Hepatocyte (in vitro differentiated cells): ENCODE results near the gene RAB4B. TPM values are rescaled to one million over a fixed set of nuclear protein-coding genes. Genes with fewer than 3 reads are reported as not detected.
"Not testable (repeated sequence)": the region's sequence is repeated elsewhere in the genome, so short reads cannot be mapped to it uniquely, and the experiment has no call there.

ENCODE experiments used
- DNase-seq: peaks from one replicate; pipeline ENCODE4 v3.0.0-alpha.2; 2016; ENCODE audit warnings: low spot score
- H2AFZ ChIP-seq: fragments of 200-600 bp; sonication (generic); 2 replicates; pipeline ENCODE4 v1.6.0; 2016; ENCODE audit warnings: antibody characterized with exemption, mild to moderate bottlenecking
- H3K27ac ChIP-seq: fragments of 200-600 bp; sonication (generic); 2 replicates; pipeline ENCODE4 v1.5.1; 2016; ENCODE audit warnings: mild to moderate bottlenecking
- H3K27me3 ChIP-seq: fragments of 200-600 bp; sonication (generic); 2 replicates; pipeline ENCODE4 v1.6.1; 2016
- H3K36me3 ChIP-seq: fragments of 200-600 bp; sonication (generic); replicated peaks from 2 replicates; pipeline ENCODE4 v1.5.1; 2016; ENCODE audit warnings: low read depth; ENCODE audit not compliant: insufficient read depth
- H3K4me1 ChIP-seq: fragments of 200-600 bp; sonication (generic); 2 replicates; pipeline ENCODE4 v1.5.1; 2016; ENCODE audit warnings: mild to moderate bottlenecking, moderate library complexity; ENCODE audit not compliant: insufficient read depth
- H3K4me2 ChIP-seq: fragments of 200-600 bp; sonication (generic); 2 replicates; pipeline ENCODE4 v1.6.0; 2016
- H3K4me3 ChIP-seq: fragments of 200-600 bp; sonication (generic); 2 replicates; pipeline ENCODE4 v1.5.1; 2016; ENCODE audit warnings: mild to moderate bottlenecking
- H3K79me2 ChIP-seq: fragments of 200-600 bp; sonication (generic); 2 replicates; pipeline ENCODE4 v1.6.0; 2017; ENCODE audit warnings: mild to moderate bottlenecking
- H3K9me2 ChIP-seq: fragments of 200-600 bp; sonication (generic); replicated peaks from 2 replicates; pipeline ENCODE4 v1.6.0; 2017; ENCODE audit warnings: mild to moderate bottlenecking; ENCODE audit not compliant: insufficient read depth
- H3K9me3 ChIP-seq: fragments of 200-600 bp; sonication (generic); 2 replicates; pipeline ENCODE4 v1.5.1; 2016; ENCODE audit warnings: low read depth, mild to moderate bottlenecking
- H4K20me1 ChIP-seq: fragments of 200-600 bp; sonication (generic); 2 replicates; pipeline ENCODE4 v1.6.0; 2016; ENCODE audit warnings: mild to moderate bottlenecking; ENCODE audit not compliant: insufficient read depth, poor library complexity, severe bottlenecking
- CTCF ChIP-seq: fragments of 200-600 bp; sonication (generic); IDR thresholded peaks from 2 replicates; pipeline ENCODE4 v1.5.1; 2016; ENCODE audit warnings: antibody characterized with exemption, mild to moderate bottlenecking; ENCODE audit not compliant: poor library complexity
- EZH2 ChIP-seq: fragments of 200-600 bp; sonication (generic); IDR thresholded peaks from 2 replicates; pipeline ENCODE4 v1.6.1; 2016; ENCODE audit warnings: antibody characterized with exemption, mild to moderate bottlenecking, borderline replicate concordance
- EZH2phosphoT487 ChIP-seq: fragments of 200-600 bp; sonication (generic); IDR thresholded peaks from one replicate; pipeline ENCODE4 v1.6.1; 2018; ENCODE audit warnings: antibody characterized with exemption, mild to moderate bottlenecking, low read depth, moderate library complexity; ENCODE audit not compliant: unreplicated experiment, severe bottlenecking
- WGBS: methylation state at CpG from one replicate; pipeline ENCODE4 v1.1.6; 2016; ENCODE audit warnings: low lambda C conversion rate; ENCODE audit errors: missing lambda C conversion rate; 5-methylcytosine and 5-hydroxymethylcytosine counted together
- polyA plus RNA-seq: library from polyadenylated mRNA; unstranded; fragments of >200 nt; fragmentation: Nextera tagmentation; extraction: Ambion mirVana; gene quantifications from 2 replicates; pipeline ENCODE4 v1.2.1, GENCODE V29; 2016
- total RNA-seq: library from RNA; depleted of rRNA; stranded (reverse); fragments of >200 nt; gene quantifications from 2 replicates; pipeline ENCODE4 v1.2.3, GENCODE V29; 2014

RAB4B gene, protein sequence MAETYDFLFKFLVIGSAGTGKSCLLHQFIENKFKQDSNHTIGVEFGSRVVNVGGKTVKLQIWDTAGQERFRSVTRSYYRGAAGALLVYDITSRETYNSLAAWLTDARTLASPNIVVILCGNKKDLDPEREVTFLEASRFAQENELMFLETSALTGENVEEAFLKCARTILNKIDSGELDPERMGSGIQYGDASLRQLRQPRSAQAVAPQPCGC
- total RNA-seq (20.2 and 29.1 TPM in 2 replicates), polyA plus RNA-seq (49.3 and 60.8 TPM in 2 replicates)

DNA sequence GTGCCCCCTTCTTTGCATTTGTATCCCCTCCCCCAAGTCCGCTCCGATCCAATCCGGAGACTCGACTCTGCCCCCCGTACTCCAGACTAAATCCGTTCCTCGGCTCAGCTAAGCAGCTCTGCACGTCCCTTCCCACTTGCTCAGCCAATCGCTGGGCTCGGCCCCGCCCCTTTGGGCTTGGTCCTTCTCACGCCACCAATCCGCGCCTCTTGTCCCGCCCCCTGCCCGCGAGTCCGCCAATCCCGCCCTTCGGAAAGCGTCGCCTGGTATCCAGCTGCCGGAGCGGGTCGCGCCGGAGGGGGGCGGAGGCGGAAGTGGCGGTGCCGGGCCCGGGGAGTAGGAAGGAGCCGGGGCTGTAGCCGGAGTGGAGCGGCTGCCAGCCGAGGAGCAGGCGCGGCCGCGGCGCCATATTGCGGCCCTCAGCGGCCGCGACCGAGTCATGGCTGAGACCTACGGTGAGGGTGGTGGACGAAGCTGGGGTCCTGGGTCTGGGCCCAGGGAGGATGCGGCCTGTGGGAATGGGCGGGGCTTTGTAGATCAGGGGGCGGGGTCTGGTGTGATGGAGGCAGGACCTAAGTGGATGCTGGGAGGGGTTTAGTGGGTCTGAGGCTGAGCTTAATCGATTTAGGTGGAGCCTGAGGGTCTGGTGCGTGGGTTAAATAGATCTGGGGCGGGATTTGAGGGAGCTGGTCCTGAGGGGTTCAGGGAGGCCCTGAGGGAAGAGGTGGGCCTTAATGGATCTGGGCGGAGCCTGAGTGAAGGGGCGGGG, at the start of gene RAB4B:
Gene RAB4B, plus strand, starts transcription at position 311 of the 769 bp plus-strand sequence. Its CDS starts 129 bp downstream, at position 440.
- no peaks in the 10 kb centered on the region for H3K9me2 ChIP-seq
- peak within 1 kb of the TSS; percentile 26 for H3K4me3 ChIP-seq

DNA sequence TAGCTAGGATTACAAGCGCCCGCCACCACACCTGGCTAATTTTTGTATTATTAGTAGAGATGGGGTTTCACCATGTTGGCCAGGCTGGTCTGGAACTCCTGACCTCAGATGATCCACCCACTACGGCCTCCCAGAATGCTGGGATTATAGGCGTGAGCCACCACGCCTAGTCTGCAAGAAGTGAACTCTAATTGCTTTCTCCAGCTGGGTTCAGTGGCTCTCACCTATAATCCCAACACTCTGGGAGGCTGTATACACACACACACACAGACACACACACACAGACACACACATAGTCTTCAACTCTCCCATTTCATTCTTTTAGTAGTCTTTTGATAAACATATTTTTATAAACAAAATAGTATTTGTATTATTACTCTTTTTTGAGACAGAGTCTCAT, 48.0 kb upstream of the RAB4B start:
- H3K27ac ChIP-seq, H2AFZ ChIP-seq, H3K36me3 ChIP-seq, H3K4me3 ChIP-seq, H3K4me2 ChIP-seq, H3K4me1 ChIP-seq, DNase-seq, H3K27me3 ChIP-seq, H3K9me2 ChIP-seq, H3K9me3 ChIP-seq: not testable (repeated sequence)
- 97% methylated on average over 5 of the region's 5 CpGs for WGBS
- peaks cover 16% of the 10 kb centered on the region for H4K20me1 ChIP-seq
- H3K79me2 ChIP-seq: peaks cover 40% of the 10 kb centered on the region

More for the DNA sequence above, at the start of gene RAB4B:
- TF ChIP-seq EZH2 (no peak), EZH2phosphoT487 (no peak)
- Histone ChIP-seq H3K27ac (peak within 1 kb of the TSS; percentile 97), H2AFZ (peak within 1 kb of the TSS; percentile 16), H3K36me3 (no peaks in the 10 kb centered on the region), H3K4me2 (peak within 1 kb of the TSS; percentile 78), H3K9me3 (no peaks in the 10 kb centered on the region), H3K4me1 (peaks cover 6% of the 10 kb centered on the region), H3K27me3 (no peaks in the 10 kb centered on the region), H3K79me2 (peaks cover 4% of the 10 kb centered on the region), H4K20me1 (no peaks in the 10 kb centered on the region)
- under 1% methylated on average over 41 of the region's 56 CpGs for WGBS
- DNase-seq: peak; percentile 100

- not testable (repeated sequence) for H2AFZ ChIP-seq, H3K27ac ChIP-seq, H3K9me3 ChIP-seq, H3K4me1 ChIP-seq, H4K20me1 ChIP-seq, H3K36me3 ChIP-seq, H3K4me2 ChIP-seq, DNase-seq, H3K27me3 ChIP-seq, H3K4me3 ChIP-seq, H3K9me2 ChIP-seq
- WGBS: 98% methylated on average over 16 of the region's 16 CpGs
- peaks cover 19% of the 10 kb centered on the region for H3K79me2 ChIP-seq
These were observed 45.7 kb upstream of the RAB4B start for GRCh38 chr19:40732304-40732703.

DNA sequence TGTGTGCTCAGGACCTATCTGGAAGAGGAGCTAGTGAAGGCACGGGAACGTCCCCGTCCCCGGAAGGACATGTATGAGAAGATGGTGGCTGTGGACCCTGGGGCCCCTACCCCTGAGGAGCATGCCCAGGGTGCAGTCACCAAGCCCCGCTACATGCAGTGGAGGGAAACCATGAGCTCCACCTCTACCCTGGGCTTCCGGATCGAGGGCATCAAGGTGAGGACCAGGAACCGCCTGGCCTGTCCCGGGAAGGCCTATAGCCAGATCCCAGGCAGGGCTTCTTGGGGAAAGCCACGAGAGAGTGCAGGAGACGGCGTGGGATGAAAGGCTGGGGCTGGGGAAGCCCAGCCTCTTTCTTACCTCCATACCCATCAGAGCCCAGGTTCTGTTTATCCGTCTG, 44.9 kb upstream of the RAB4B start:
- H3K4me2 ChIP-seq: no peak overlapping the region
- H3K9me3 ChIP-seq: no peaks in the 10 kb centered on the region
- H3K4me3 ChIP-seq: no peak overlapping the region
- no peaks in the 10 kb centered on the region for H3K27me3 ChIP-seq
- TF ChIP-seq EZH2 (no peak), EZH2phosphoT487 (no peak), CTCF (no peak)
- H3K27ac ChIP-seq: no peak overlapping the region
- peaks cover 11% of the 10 kb centered on the region for H3K79me2 ChIP-seq
- no peak for DNase-seq
- H4K20me1 ChIP-seq: no peaks in the 10 kb centered on the region
- H3K36me3 ChIP-seq: no peaks in the 10 kb centered on the region
- no peak overlapping the region for H2AFZ ChIP-seq
- H3K9me2 ChIP-seq: no peaks in the 10 kb centered on the region
- H3K4me1 ChIP-seq: no peaks in the 10 kb centered on the region
- whole genome bisulfite sequencing: 96% methylated on average over 13 of the region's 13 CpGs
